H1 (cell line): ENCODE data around the gene RUNX1.

Experiments used
- CREB1 ChIP-seq: IDR thresholded peaks from 2 replicates; pipeline ENCODE4 v1.6.1; 2012; ENCODE audit warnings: inconsistent platforms
- EGR1 ChIP-seq: IDR thresholded peaks from 2 replicates; pipeline ENCODE4 v1.6.1; 2011; ENCODE audit warnings: low read depth, low read length, borderline replicate concordance
- EP300 ChIP-seq, 2 experiments: IDR thresholded peaks; 1 replicate in 1 of 2; 2 replicates in 1 of 2; pipeline ENCODE4 v1.6.1; 2011 to 2012; ENCODE audit warnings: low read depth in 2 of 2, low read length in 2 of 2, mild to moderate bottlenecking in 2 of 2, borderline replicate concordance in 1 of 2, inconsistent platforms in 1 of 2, moderate library complexity in 1 of 2
- POLR2AphosphoS5 ChIP-seq: IDR thresholded peaks from 2 replicates; pipeline ENCODE4 v1.6.1; 2011; ENCODE audit warnings: low read depth, low read length
- RFX5 ChIP-seq: IDR thresholded peaks from 2 replicates; pipeline ENCODE4 v1.6.1; 2011; ENCODE audit warnings: low read depth, low read length, improper control_type of control experiment, borderline replicate concordance
- TF ChIP-seq, protein P1 (sequence below), 3 experiments: IDR thresholded peaks; 1 replicate in 2 of 3; 2 replicates in 1 of 3; pipeline versions ENCODE4 v1.5.1 to v1.6.1; 2011; ENCODE audit warnings: low read length in 3 of 3, mild to moderate bottlenecking in 3 of 3, inconsistent platforms in 2 of 3, low read depth in 1 of 3, moderate library complexity in 1 of 3; ENCODE audit not compliant: insufficient read depth in 1 of 3; ENCODE audit errors: control extremely low read depth in 1 of 3

DNA sequence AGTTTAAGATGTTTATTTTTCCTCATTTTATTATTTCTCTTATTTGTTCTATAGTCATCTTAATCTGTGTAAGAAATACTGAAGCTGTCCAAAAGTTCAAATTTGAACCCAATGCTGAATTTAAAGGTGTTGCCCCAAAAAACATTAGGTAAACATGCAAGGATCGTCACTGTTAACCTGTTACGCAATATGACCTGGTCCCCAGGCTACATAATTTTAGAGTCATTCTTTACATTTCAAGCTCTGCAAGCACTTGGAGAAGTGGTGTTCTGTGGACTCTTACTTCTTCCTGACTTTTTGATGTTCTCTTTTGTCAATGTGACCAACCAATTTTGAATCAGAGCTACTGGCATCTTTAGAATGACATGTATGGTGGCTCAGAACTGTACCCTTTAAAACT lies 274.4 kb downstream of the RUNX1 start:
- no peak for TF ChIP-seq EGR1
- TF ChIP-seq RFX5, result no peak
- TF ChIP-seq EP300 (IDR thresholded peaks at IDR 0.05; ENCODE audit: borderline replicate concordance in 1 of 2, low read depth in 2 of 2, low read length in 2 of 2), result no peak
- no peak for TF ChIP-seq CREB1
- TF ChIP-seq, protein P1, sequence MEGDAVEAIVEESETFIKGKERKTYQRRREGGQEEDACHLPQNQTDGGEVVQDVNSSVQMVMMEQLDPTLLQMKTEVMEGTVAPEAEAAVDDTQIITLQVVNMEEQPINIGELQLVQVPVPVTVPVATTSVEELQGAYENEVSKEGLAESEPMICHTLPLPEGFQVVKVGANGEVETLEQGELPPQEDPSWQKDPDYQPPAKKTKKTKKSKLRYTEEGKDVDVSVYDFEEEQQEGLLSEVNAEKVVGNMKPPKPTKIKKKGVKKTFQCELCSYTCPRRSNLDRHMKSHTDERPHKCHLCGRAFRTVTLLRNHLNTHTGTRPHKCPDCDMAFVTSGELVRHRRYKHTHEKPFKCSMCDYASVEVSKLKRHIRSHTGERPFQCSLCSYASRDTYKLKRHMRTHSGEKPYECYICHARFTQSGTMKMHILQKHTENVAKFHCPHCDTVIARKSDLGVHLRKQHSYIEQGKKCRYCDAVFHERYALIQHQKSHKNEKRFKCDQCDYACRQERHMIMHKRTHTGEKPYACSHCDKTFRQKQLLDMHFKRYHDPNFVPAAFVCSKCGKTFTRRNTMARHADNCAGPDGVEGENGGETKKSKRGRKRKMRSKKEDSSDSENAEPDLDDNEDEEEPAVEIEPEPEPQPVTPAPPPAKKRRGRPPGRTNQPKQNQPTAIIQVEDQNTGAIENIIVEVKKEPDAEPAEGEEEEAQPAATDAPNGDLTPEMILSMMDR (IDR thresholded peaks at IDR 0.05; ENCODE audit: control extremely low read depth in 1 of 3, insufficient read depth in 1 of 3, low read depth in 1 of 3, low read length in 3 of 3), result no peak
- no peak for TF ChIP-seq POLR2AphosphoS5
